ENCODE results near the gene DIPK1A. TPM values are rescaled to one million over a fixed set of nuclear protein-coding genes. Genes with fewer than 3 reads are reported as not detected.

DIPK1A gene
- total RNA-seq, 1 donor from 2014 or later = 7.3 TPM

DNA sequence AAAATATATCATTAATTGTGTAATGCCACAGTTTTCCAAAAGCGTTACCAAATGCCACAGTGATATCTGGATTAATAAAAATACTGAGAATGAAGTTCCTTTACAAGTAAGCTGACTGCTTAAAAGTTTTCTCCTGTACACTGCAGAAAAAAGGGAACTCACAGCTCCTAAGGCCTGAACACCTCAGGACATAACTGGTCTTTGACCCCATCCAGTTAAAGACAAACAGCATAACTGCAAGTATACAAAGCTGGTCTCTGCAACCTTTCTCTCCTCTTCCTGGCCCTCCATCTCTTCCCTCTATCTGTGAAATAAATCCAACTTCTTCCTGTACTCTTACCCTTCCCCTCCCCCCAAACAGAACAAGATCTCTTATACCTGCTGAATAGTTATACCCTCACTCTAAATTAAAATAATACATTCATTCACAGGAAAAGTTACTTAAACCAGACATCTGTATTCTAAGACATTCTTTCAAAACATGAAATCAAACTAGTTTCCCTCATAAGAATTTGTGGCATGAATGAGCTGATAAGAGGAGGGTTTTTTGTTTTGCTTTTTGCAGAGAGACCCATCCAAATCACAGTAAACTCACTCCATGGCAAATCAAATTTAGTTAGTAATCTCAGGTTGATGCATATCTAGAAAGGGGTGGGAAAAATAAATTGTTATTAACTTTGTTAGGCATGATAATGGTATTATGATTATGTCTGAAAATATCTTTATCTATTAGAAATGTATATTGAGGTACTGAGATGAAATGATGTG, 2.9 kb downstream of the DIPK1A start:
- intact Hi-C loops (cut with micrococcal nuclease) = no loop called here
- ATAC-seq = no peak
- no peak for DNase-seq

DNA sequence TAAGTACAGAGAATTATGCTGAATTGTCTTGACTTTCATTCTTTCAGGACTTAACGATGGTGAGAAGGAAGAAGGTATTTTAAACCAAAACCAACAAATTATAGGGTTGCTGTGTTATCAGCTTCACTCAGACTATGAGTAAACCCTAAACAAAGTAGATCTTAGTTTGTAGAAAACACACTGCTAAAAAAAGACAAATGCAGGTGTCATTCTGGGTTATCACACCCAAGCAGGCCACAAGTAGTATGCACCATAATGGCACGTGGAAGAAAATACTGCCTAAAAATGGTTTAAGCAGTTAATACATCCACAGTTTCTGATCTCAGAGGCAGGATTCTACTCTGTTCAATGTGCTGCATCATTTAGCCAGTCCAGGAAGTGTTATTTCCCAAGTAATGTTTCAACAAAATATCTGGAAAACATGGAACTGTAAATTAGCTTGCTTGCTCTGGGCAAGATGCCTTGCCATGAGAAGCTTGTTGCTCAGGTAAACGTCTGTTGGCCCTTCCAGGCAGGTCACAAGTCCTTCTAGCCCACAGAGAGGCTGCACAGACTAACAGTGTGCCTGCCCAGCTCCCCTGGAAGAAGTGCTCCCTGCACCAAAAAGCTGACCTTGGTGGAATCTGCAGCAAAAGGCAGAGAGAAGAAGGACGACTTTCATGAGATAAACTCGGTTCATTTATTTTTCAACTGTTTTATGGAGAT, 4.1 kb downstream of the DIPK1A start:
- DNase-seq (no peak), ATAC-seq (no peak)
- intact Hi-C loops (cut with micrococcal nuclease) = no loop called here

DNA sequence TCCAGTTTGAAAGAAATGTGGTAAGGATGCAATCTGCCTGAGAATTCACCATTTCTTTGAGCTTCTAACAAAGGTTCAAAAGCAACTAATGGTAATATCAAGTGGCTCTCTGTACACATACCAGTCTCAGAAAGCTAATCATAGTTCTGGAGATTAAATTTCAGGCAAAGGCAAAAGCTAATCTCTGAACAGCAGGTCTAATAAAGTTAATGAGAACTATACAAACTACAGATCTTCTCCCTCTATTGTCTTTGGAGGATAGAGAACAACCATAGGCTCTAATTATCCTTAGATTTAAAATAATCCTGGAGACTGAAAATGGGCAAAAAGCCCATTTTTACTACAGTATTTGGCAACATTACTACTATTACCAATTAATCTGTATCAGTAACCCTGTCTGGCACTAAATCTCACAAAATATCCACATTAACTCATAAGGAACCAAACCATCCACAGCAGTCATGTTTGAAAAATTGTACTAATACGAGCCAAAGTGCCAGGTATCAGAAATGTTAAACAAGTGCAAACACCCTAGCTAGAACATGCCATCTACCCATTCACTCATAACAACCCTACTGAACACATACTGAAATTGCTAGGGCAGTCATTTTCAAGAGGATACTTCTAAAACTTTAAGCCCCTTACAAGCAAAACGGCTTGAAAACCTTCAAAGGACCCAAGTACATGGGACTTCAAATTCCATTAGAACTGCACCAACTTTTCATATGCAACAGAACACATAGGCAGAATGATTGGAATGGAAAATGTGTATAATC, 4.8 kb downstream of the DIPK1A start:
- no peak for ATAC-seq
- intact Hi-C loops (cut with micrococcal nuclease) = no loop called here
- DNase-seq = no peak

DNA sequence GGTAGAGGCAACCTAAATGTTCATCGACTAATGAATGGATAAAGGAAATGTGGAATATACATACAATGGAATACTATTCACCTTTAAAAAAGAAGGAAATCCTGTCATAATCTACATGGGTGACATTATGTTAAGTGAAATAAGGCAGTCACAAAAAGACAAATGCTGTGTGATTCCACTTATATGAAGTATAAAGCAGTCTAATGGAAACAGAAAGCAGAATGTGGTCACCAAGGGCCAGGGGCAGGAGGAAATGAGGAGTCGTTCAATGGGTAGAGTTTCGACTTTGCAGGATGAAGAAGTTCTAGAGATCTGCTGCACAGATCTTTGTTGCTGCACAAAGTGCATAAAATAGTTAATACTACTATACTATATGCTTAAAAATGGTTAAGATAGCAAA, 7.8 kb downstream of the DIPK1A start:
- intact Hi-C loops (cut with micrococcal nuclease) = no loop called here
- no peak for ATAC-seq
- no peak for DNase-seq

DNA sequence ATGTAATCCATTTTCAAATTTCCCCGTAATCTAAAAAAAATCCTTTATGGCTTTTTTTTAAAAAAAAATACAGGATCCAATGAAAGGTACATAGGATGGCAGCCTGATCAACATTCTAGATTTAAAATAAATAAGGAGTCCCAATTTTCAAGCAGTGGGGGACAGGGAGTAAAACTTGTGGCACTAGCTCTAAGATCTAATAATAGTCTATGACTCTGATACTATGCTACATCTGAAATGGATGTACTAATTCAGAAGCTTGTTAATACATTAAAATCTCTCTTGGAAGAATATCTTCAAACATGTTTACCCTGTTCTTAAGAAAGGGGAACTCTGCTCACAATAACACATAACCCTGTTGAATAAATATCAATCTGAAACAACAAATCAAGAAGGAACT, 8.5 kb downstream of the DIPK1A start:
- intact Hi-C loops (cut with micrococcal nuclease) = no loop called here
- peak; percentile 45 for ATAC-seq

DNA sequence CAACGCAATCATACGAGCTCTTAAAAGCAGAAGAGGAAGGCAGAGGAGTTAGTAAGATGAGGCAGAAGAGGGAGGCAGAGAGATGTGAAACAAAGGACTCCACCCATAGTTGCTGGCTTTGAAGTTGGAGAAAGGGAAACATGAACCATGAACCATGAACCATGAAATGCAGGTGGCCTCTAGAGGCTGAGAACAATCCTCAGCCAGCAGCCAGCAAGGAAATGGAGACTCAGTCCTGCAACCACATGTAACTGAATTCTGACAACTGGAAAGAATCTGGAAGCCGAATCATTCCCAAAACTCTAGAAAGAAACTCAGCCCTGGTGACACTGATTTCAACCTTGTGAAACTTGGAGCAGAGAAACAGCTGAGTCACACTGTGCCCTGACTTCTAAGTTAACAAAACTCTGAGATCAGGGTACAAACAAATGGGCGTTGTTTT, 10.1 kb downstream of the DIPK1A start:
- DNase-seq = no peak
- intact Hi-C loops (cut with micrococcal nuclease) = no loop called here
- ATAC-seq = peak; percentile 51

More for the DNA sequence above, 8.5 kb downstream of the DIPK1A start:
- no peak for DNase-seq

DNA sequence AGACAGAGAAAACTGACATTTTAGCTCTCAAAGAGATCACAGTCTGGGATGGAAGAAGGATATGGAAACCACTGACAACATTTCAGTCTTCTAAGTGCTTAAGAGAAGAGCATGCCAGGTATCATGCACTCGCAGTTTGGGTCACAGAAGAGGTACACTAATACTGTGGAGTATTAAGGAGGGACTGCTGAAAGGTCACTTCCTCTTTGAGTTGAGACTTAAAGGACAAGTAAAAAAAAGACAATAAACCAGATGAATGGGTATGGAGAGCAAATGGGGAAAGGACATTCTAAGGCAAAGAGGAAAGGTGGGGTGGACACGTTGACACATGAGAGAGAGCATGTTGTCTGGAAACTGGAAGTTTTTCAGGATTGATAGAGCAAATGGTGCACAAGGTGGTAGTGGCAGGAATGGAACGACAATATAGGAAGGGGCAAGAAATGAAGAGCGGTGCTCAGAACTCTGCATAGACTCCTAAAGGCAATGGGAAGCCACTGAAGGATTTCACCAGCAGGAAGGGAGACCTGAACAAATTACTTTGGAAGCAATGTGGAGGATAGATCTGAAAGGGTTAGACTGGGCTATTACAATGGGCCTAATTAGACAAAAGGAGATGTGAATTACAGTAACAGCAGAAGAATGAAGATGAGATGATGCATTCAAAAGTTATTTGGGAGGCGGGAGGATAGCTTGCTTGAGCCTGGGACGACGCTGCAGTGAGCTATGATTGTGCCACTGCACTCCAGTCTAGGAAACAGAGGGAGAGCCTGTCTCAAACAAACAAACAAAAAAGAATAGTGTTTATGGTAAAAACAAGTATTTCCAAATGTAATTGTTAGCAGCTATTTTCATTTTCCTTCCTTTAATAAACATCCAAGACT, 11.1 kb downstream of the DIPK1A start:
- intact Hi-C loops (cut with micrococcal nuclease) = no loop called here
- ATAC-seq (no peak), DNase-seq (no peak)

DNA sequence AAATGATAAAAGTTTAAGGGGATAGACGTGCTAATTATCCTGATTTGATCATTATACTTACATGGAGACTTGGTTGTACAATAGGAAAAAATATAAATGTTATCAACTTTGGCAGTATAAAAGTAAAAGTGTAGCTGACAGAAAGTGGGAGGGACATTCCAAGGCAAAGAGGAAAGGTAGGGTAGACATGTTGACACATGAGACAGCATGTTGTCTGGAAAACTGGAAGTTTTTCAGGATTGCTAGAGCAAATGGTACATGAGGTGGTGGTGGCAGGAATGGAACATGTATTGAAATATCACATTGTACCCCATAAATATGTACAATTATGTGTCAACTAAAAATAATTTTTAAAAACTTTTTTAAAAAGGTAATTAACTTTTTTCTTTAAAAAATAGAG, 13.2 kb downstream of the DIPK1A start:
- intact Hi-C loops (cut with micrococcal nuclease) = no loop called here
- DNase-seq (no peak), ATAC-seq (no peak)

DNA sequence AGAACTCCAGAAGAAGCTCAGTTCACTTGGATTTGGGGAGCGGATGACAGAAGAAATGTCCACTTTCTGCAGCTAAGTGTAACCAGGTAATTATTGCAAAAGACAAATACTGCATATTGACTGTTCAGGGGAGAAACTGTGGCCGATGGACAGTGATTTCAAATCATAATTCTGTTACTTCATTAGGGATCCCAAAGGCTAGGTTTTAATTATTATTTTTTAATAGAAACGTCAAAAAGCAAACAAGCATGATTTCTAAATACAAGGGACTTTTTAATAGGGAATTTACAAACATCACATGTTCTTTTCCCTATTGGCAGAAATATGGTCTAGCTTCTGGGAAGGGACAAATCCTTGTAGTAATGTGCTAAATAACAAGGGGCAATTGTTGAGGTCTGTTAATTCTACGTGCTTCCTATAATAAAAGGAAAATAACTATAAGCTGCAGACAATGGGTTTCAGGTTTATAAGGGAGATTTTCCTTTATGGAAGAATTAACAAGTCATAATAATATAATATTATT, 15.5 kb downstream of the DIPK1A start:
- ATAC-seq = no peak
- no peak for DNase-seq
- intact Hi-C loops (cut with micrococcal nuclease) = no loop called here

DNA sequence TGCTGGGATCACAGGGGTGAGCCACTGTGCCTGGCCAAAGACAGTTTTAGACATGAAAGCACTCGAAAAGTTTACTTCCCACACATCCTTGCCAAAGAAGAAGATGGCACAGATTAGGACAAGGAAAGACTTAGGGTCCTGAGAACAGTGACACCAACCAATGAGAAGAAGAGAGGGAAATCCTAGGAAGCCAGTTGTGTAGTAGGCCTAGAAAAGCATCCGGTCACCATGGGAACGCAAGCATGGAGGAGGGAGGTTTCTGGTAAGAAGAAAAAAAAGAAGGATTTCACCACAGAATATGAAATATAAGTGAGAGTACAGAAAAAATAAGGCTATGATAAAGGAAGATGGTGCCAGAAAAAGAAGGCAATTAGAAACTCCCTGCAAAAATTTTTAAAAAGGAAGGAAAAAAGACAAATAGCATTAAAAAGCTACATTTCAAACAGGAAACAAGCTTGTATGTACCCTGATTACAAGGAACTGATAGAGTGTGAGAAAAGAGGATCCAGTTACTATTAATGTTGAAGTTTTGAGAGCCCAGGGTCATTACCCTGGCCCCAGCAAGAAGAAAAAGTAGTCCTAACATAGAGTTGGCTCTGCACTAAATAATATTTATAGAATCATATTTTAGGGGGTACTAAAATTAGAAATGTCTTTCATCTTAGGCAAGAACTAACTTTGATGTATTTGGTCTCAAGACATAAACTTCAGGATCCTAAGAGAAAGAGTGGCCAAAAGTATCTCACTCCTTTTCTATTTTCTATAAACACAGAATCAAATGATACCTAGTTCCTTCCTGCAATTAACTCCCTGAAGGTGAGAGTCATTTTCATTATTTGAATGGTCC, 16.1 kb downstream of the DIPK1A start:
- ATAC-seq (peak; percentile 60), DNase-seq (no peak)
- intact Hi-C loops (cut with micrococcal nuclease) = no loop called here

DNA sequence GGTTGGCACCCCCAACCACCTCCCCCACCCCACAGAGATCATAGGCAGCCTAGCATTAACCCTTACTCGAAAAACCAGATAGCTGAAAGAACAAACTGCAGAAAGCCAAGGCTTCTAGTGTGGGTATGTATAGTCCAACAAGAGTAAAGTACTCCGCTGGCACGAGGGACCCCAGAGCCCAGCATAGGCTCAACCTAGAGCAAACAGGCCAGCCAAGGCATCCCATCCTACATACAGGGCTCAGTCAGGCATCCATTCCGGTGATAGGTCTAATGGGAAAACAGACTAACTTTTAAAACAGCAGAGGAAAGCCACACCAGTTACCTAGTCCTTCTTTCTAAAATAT, 17.8 kb downstream of the DIPK1A start:
- DNase-seq (no peak), ATAC-seq (peak; percentile 36)
- intact Hi-C loops (cut with micrococcal nuclease) = no loop called here

DNA sequence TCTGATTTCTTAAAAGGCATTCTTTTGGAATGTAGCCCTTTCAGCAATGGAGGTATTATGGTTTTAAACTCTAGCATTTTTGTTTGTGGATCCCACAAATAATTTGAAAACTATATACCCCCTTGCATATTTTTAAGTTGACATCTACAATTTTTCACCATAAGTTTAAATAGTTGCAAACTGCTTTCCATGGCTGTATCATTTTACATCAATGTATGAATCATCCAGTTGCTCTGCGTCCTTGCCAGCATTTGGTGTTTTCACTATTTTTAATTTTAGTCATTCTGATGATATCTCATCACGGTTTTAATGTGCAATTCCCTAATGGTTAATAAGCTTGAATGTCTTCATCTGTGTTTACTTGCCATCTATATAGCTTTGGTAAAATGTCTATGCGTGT, 20.7 kb downstream of the DIPK1A start:
- no peak for ATAC-seq
- intact Hi-C loops (cut with micrococcal nuclease) = no loop called here
- DNase-seq = no peak

DNA sequence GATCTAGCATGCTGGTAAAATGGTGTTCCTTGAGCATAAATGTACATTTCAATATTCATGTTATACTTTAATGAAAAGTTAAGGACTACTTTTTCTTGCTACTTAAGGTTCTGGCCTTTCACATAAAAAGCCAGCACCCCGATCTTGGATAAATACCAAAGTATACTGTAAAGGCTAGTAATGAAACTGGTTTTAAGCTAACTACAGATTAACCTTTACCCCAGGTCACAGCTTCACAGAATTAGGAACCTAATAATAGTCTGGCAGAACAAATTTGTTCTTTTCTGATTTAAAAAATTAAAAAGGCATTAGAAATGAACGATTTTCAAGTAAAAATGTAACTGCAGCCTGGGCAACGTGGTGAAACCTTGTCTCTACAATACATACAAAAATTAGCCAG, 23.5 kb downstream of the DIPK1A start:
- intact Hi-C loops (cut with micrococcal nuclease) = no loop called here
- DNase-seq (no peak), ATAC-seq (no peak)

DNA sequence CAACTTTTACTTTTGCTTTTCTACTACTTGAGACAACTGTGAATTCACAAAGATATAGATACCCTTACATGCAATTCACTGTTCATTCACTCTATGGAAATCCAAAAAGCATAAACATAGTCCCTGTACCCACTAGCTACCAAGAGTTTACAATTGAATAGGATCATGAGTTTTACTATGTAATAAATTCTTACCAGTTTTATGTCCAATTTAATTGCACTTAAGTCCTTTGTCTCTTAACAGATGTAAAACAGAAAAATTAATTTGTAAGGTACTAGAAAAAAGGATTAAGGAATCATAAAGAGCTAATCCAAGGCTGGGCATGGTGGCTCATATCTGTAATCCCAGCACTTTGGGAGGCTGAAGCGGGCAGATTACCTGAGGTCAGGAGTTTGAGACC, 24.4 kb downstream of the DIPK1A start:
- DNase-seq = no peak
- intact Hi-C loops (cut with micrococcal nuclease) = no loop called here
- ATAC-seq = no peak

DNA sequence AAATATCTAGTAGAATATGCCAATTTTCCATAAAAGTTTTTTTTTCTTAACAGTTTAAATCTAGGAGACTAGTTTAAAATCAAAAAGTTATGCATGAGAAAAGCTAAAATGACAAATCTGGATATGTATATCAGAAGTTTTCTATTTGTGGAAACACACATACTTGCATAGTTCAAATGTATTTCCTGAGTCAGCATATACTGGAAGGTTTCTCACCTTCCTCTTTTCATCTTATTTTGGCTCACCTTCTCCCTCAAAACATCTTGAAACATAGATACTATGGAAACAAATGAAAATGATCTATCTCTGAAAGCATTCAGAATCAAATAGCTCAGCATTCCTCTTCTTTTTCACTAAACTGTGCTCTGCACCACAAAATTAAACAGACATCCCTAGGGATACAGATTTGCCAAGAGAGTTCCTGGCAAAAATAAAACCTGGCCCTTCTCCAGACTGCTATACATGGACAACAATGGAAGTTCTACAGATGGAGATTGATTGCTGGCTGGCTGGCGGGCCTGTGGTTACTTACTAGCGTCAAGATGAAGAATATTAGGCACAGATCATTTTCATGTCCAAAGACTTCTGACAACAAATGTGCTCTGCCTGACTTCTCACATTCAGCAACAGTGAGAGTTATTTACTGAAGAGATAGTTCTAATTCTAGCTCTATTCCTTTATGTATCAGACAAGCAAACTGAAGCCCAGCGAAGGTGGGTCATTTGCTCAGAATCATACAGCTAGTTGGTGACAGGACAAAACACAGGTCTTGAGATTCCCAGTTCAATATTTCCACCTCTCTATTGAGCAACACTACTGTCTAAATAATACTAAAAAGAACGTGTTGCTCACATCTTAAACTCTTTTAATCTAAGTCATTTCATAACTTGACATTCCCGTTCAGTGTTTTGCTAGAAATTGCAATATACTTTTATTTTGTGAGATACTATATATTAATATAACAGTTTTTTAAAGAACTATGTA, 26.6 kb downstream of the DIPK1A start:
- peak; percentile 83 for ATAC-seq
- intact Hi-C loops (cut with micrococcal nuclease) = no loop called here
- DNase-seq = peak; percentile 49

DNA sequence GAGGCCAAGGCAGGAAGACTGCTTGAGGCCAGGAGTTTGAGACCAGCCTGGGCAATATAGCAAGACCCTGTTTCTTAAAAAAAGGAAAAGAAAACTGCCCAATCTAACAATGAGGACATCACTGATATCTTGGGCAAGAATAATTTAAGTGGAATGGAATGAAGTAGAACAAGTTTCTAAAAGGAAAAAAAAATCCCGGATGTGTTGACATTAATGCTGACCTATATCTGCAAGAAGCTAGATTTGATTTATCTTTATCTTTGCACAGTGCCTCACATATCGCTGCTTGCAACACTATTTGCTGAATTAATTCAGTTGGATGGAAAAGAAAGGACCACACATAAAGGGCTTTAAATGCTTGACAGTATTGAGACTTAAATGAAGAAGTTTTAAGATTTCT, 27.8 kb downstream of the DIPK1A start:
- intact Hi-C loops (cut with micrococcal nuclease) = no loop called here
- DNase-seq (no peak), ATAC-seq (no peak)

DNA sequence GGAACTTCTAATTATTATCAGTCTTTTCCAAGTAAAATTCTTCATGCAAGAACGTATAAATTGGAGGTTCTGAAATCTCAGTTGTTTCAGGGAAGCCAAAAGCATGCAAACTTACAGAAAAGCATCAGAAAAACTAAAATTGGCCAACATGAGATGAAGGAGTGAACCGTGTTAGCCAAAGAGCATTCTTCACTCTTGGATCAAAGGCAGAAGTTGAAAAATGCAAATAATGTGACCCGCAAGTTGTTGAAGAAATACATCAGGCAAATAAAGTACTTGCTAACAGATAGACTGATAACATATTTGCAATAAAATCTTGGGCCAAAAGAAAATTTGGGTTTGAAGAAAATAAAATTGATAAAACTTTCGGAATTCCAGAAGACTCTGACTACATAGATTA, 29.6 kb downstream of the DIPK1A start:
- intact Hi-C loops (cut with micrococcal nuclease) = no loop called here
- ATAC-seq (no peak), DNase-seq (no peak)
